GM21360 (cell line): ENCODE measurements around the gene CLTA.
"Not testable (repeated sequence)": the region's sequence is repeated elsewhere in the genome, so short reads cannot be mapped to it uniquely, and the experiment has no call there.

ENCODE experiments used
- ATAC-seq: cut with Tn5 transposase; IDR thresholded peaks from one replicate; pipeline ENCODE4 v1.9.1; 2021; ENCODE audit warnings: mild to moderate bottlenecking, moderate library complexity; ENCODE audit not compliant: unreplicated experiment

The CLTA gene

DNA sequence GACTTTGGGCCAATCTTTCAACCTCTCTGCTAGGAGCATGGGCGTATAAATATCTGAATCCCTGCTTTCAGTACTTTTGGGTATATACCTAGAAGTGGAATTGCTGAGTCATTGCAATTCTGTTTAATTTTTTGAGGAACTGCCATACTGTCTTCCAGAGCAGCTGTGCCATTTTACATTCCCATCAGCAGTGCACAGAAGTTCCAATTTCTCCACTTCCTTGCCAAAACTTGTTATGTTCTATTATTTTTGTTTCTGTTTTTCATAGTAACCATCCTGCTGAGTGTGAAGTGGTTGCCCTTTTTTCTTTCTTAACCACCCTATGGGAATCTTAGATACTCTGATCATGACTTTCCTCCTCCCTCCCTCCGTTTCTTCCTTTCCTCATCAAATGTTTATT lies 32.6 kb upstream of the CLTA start:
- ATAC-seq = no peak

DNA sequence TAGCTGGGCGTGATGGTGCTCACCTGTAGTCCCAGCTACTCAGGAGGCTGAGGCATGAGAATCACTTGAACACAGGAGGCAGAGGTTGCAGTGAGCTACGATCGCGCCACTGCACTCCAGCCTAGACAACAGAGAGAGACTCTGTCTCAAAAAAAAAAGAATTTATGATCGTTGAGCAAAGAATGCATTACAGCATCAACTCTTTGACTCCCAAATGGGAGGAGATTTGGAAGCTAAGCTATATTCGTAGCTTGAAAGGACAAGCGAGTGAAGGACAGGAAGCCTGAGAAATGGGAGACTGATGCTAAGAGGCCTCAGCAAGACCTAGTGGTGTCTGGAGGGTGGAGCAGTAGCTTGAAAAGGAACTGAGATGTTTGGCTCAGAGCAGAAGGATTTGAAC lies 31.8 kb upstream of the CLTA start:
- ATAC-seq = no peak

- not testable (repeated sequence) for ATAC-seq
These were observed 31.2 kb upstream of the CLTA start for GRCh38 chr9:36159509-36159908.

- ATAC-seq = not testable (repeated sequence)
These were observed 30.6 kb upstream of the CLTA start for GRCh38 chr9:36160126-36160525.

- ATAC-seq = no peak
These were observed 29.5 kb upstream of the CLTA start for GRCh38 chr9:36161187-36161586.

DNA sequence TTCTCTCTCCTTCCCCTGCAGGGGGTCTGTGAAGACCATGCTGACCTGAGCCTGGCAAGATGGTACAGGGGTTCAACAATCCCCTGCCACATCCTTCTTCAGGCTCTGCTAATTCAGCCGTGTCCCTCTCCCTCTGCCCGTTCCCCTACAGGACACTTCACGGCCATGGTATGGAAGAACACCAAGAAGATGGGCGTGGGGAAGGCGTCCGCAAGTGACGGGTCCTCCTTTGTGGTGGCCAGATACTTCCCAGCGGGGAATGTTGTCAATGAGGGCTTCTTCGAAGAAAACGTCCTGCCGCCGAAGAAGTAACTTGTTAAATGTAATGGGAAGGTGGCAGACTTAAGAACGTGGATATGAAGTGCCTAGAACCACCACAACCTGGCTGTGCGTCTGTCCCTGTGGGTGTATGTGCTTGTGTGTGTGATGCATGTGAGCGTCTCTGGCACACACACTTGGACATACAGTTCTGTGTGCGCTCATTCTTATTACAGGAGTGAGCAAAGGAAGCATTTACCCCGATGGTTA lies 28.4 kb upstream of the CLTA start:
- ATAC-seq = no peak

- ATAC-seq = no peak
These were observed 27.5 kb upstream of the CLTA start for GRCh38 chr9:36163049-36163785.

- no peak for ATAC-seq
These were observed 26.9 kb upstream of the CLTA start for GRCh38 chr9:36163786-36164170.

DNA sequence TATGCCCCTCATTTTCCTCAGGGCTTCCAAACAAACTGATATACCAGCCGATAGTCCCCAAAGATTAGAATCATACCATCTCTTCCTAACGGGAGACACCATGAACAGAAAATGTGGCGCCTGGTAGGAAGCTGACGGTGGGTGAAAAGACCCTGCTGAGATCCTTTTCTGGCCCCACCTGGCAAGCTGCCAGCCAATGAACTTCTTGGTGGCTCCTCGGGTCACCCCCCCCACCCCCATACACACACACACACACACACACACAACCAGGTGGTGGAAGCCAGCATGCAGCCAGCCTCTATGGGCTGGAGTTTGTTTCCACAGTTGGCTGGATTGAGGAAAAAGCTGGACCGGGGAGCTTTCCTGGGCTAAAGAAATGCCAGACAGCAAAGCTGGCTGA lies 26.3 kb upstream of the CLTA start:
- no peak for ATAC-seq

DNA sequence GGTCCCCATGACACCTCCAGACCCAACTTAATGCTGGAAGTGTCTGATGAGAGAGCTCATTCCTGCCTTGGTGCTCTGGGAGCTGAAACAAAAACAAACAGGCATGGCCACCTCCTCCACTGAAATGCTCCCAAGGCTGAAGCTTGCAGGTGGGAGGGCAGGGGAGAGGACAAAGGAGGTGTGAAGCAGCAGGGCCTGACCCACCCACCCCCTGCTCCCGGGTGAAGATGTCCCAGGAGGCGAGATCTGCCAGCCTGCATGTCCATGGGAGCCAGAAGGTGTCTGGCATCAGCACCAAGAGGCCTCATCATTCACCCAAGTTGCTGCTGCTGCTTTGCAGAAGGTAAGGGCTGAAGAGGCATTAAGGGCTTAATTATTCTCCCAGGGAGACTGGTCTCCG lies 25.7 kb upstream of the CLTA start:
- ATAC-seq = no peak

DNA sequence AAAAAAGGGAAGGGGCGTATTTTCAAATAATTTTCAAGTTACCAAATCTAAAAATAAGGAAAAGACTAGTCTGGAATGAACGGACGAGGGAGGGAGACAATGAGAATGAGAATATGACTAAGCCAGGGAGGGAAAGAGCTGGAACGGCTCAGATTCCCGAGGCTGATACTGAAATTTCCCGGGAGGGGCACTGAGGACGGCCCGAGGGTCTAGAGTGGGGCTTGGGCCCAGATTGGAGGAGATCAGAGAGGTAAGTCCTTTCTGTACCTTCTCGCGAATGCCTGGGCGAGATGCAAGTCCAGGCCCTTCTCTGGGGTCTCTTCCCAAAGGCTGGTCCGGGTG lies 24.9 kb upstream of the CLTA start:
- no peak for ATAC-seq

GRCh38 chr9:36166168-36166927 lies 24.4 kb upstream of the CLTA start:
- ATAC-seq = peak; percentile 90

GRCh38 chr9:36169166-36169565 lies 21.6 kb upstream of the CLTA start, which contains the start of gene CCIN:
Gene CCIN (plus strand): TSS chr9:36169388. CDS start chr9:36169503, 115 bp downstream.
- ATAC-seq = no peak

- no peak for ATAC-seq
These were observed 21.0 kb upstream of the CLTA start for GRCh38 chr9:36169708-36170107.

GRCh38 chr9:36170531-36170930 lies 20.2 kb upstream of the CLTA start:
- ATAC-seq = no peak

DNA sequence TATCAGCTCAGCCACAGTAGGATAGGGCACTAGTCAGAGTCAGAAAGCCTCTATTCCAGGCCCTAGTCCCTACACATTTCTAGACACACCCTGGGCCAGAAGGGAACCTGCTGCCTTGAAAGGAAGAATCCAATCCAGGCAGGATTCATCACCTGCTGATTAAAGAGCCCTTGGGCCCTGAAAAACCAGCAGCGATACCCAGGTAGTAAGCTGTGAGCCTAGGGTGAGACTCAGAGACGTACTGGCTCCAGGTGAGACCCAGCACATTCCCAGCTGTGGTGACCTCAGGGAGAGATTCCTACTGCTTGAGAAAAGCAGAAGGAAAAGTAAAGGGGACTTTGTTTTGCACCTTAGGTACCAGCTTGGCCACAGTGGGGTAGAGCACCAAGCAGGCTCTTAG lies 16.9 kb upstream of the CLTA start:
- ATAC-seq = no peak

DNA sequence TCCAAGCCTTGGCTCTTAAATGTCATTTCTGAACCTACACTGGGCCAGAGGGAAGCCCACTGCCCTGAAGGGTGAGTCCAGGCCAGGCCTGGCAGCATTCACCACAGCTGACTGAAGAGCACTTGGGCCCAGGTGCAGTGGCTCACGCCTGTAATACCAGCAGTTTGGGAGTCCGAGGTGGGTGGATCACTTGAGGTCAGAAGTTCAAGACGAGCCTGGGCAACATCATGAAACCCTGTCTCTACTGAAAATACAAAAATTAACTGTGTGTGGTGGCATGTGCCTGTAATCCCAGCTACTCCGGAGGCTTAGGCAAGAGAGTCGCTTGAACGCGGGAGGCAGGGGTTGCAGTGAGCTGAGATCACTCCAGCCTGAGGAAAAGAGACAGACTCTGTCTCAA lies 16.4 kb upstream of the CLTA start:
- ATAC-seq = no peak

GRCh38 chr9:36174731-36175130 lies 16.0 kb upstream of the CLTA start:
- ATAC-seq = no peak

DNA sequence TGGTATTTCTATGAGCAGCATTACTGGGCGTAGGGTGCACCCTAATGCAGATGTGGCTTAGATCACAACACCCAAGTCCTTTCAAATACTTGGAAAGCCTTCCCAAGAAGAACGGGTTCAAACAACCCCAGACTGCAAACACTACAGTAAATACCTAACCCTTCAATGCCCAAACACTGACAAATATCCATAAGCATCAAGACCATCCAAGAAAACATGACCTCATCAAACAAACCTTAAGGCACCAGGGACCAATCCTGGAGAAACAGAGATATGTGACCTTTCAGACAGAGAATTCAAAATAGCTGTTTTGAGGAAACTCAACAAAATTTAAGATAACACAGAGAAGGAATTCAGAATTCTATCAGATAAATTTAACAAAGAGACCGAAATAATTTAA lies 15.5 kb upstream of the CLTA start:
- ATAC-seq = not testable (repeated sequence)

DNA sequence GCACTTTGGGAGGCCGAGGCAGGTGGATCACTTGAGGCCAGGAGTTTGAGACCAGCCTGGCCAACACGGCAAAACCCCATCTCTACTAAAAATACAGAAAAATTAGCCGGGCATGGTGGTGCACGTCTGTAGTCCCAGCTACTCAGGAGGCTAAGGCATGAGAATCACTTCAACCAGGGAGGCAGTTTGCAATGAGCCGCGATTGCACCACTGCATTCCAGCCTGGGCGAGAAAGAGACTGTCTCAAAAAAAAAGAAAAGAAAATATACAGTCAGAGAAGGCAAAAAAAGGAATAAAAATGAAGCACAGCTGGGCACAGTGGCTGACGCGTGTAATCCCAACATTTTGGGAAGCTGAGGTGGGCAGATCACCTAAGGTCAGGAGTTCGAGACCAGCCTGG lies 14.2 kb upstream of the CLTA start:
- not testable (repeated sequence) for ATAC-seq

- no peak for ATAC-seq
These were observed 13.2 kb upstream of the CLTA start for GRCh38 chr9:36177571-36177970.

GRCh38 chr9:36180243-36180642 lies 10.5 kb upstream of the CLTA start:
- not testable (repeated sequence) for ATAC-seq
